ENCODE data around the gene LRSAM1.

DNA sequence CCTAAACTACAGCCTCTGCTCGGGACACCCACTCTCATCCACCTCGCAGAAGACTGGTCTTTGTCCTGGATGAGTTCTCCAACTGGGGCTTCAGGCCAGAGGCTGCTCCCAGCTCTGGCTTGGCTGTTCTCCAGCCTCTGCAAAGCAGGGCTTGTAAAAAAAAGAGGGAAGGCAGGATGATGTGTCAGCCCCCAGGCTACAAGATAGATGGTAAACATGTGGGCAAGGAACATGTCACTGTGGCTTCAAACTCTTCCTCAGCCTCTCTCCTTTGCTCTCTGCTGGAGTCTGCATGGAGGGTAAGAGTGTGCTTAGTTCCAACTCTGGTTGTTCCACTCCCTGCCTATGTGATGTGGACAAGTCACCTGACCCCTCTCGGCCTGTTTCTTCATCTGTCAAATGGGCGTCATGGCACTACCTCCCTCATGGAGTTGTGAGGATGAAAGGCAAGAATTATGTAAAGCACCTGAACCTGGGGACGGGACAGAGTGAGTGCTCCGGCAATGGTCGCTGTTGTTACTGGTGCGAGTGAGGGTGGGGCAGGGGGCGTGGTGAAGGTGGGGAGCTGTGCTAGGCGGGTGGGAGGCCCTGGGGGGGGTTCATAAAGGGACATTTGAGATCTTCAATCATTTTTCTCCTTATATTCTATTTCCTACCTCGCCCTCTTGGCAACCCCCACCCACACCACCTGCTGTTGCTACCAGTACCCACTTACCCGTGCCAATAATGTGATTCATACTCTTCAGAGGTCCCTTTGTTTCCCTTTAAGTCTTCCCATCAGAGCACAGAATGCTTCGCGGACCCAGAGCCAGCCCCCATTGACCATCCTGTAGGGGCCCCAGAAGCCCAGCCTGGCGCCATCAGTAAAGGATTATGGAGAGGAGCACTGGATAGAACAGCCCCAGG, 33.9 kb upstream of the LRSAM1 start:
- no peak for TF ChIP-seq MYC (IDR thresholded peaks at IDR 0.05; ENCODE audit: low read depth, low read length)
- TF ChIP-seq, protein P1, sequence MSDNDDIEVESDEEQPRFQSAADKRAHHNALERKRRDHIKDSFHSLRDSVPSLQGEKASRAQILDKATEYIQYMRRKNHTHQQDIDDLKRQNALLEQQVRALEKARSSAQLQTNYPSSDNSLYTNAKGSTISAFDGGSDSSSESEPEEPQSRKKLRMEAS (IDR thresholded peaks at IDR 0.05; ENCODE audit: low read depth, low read length), result no peak
- TF ChIP-seq, protein P2, sequence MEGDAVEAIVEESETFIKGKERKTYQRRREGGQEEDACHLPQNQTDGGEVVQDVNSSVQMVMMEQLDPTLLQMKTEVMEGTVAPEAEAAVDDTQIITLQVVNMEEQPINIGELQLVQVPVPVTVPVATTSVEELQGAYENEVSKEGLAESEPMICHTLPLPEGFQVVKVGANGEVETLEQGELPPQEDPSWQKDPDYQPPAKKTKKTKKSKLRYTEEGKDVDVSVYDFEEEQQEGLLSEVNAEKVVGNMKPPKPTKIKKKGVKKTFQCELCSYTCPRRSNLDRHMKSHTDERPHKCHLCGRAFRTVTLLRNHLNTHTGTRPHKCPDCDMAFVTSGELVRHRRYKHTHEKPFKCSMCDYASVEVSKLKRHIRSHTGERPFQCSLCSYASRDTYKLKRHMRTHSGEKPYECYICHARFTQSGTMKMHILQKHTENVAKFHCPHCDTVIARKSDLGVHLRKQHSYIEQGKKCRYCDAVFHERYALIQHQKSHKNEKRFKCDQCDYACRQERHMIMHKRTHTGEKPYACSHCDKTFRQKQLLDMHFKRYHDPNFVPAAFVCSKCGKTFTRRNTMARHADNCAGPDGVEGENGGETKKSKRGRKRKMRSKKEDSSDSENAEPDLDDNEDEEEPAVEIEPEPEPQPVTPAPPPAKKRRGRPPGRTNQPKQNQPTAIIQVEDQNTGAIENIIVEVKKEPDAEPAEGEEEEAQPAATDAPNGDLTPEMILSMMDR (IDR thresholded peaks at IDR 0.05; ENCODE audit: low read depth, low read length), result no peak
- TF ChIP-seq POLR2A (IDR thresholded peaks at IDR 0.05; ENCODE audit: extremely low read depth, insufficient read length), result no peak

All from NB4 (cell line).